HG02571 (cell line): Measurements from ENCODE around the gene NDUFS2.

ENCODE experiments used
- ATAC-seq: cut with Tn5 transposase; IDR thresholded peaks from one replicate; pipeline ENCODE4 v1.9.1; 2021; ENCODE audit warnings: mild to moderate bottlenecking, moderate library complexity; ENCODE audit not compliant: unreplicated experiment

Gene NDUFS2

GRCh38 chr1:161201836-161202712, at the start of gene NDUFS2:
NDUFS2 (plus strand) TSS chr1:161202367; CDS start chr1:161202386, 19 bp downstream.
- ATAC-seq: peak; percentile 96

GRCh38 chr1:161153176-161153575, 49.0 kb upstream of the NDUFS2 start:
- no peak for ATAC-seq

GRCh38 chr1:161153682-161154337, 48.4 kb upstream of the NDUFS2 start, which contains the start of gene UFC1:
UFC1 (plus strand) TSS chr1:161153978; CDS start chr1:161153998, 20 bp downstream.
- ATAC-seq: no peak

GRCh38 chr1:161157867-161158266, 44.3 kb upstream of the NDUFS2 start:
- ATAC-seq: no peak

- ATAC-seq: no peak
Observed at GRCh38 chr1:161158316-161159010, 43.7 kb upstream of the NDUFS2 start.

GRCh38 chr1:161159087-161159912, 42.9 kb upstream of the NDUFS2 start, which contains the start of gene USP21:
USP21 (plus strand) TSS chr1:161159500; CDS start chr1:161160641, 1,141 bp downstream.
- ATAC-seq: peak; percentile 85

GRCh38 chr1:161159913-161160243, 42.3 kb upstream of the NDUFS2 start:
- no peak for ATAC-seq

- no peak for ATAC-seq
Observed at GRCh38 chr1:161160671-161161145, 41.5 kb upstream of the NDUFS2 start.

- no peak for ATAC-seq
Observed at GRCh38 chr1:161161652-161162051, 40.5 kb upstream of the NDUFS2 start.

- no peak for ATAC-seq
Observed at GRCh38 chr1:161162052-161162451, 40.1 kb upstream of the NDUFS2 start.

- ATAC-seq: no peak
Observed at GRCh38 chr1:161162806-161163205, 39.4 kb upstream of the NDUFS2 start.

GRCh38 chr1:161163793-161164192, 38.4 kb upstream of the NDUFS2 start:
- no peak for ATAC-seq

GRCh38 chr1:161164901-161165610, 37.1 kb upstream of the NDUFS2 start:
- no peak for ATAC-seq

- ATAC-seq: peak; percentile 91
Observed at GRCh38 chr1:161165742-161166668, 36.2 kb upstream of the NDUFS2 start, which contains the start of gene PPOX. PPOX (plus strand) TSS chr1:161166426; CDS start chr1:161166848, 422 bp downstream.

GRCh38 chr1:161166669-161167548, 35.3 kb upstream of the NDUFS2 start:
- peak; percentile 1 for ATAC-seq

- ATAC-seq: no peak
Observed at GRCh38 chr1:161168906-161169305, 33.3 kb upstream of the NDUFS2 start.

GRCh38 chr1:161171191-161171590, 31.0 kb upstream of the NDUFS2 start:
- ATAC-seq: no peak

GRCh38 chr1:161171696-161172095, 30.5 kb upstream of the NDUFS2 start:
- ATAC-seq: no peak
